Mesothelial cell of epicardium (in vitro differentiated cells): Measurements from ENCODE around the gene GNS. TPM values are rescaled to one million over a fixed set of nuclear protein-coding genes. Genes with fewer than 3 reads are reported as not detected.

Experiments used
- DNase-seq, 2 experiments: peaks; one replicate each; pipeline ENCODE4 v3.0.0; 2021; ENCODE audit warnings: low spot score in 2 of 2; ENCODE audit not compliant: unreplicated experiment in 2 of 2
- H3K27ac Mint-ChIP-seq: 2 replicates; pipeline ENCODE4 v1.8.0; 2021; ENCODE audit warnings: mixed read lengths
- H3K27me3 Mint-ChIP-seq: 2 replicates; pipeline ENCODE4 v1.8.0; 2021; ENCODE audit warnings: low read depth, mixed read lengths
- H3K36me3 Mint-ChIP-seq: 2 replicates; pipeline ENCODE4 v1.8.0; 2021; ENCODE audit warnings: mixed read lengths
- H3K4me1 Mint-ChIP-seq: 2 replicates; pipeline ENCODE4 v1.8.0; 2021; ENCODE audit warnings: mixed read lengths
- H3K4me3 Mint-ChIP-seq: 2 replicates; pipeline ENCODE4 v1.8.0; 2021; ENCODE audit warnings: mild to moderate bottlenecking, moderate library complexity, mixed read lengths
- H3K9me3 Mint-ChIP-seq: 2 replicates; pipeline ENCODE4 v1.8.0; 2021; ENCODE audit warnings: mixed read lengths
- CTCF ChIP-seq: fragments of 200-600 bp; sonication (generic); IDR thresholded peaks from one replicate; pipeline ENCODE4 v1.5.0; 2021; ENCODE audit warnings: antibody characterized with exemption; ENCODE audit not compliant: unreplicated experiment
- total RNA-seq: library from RNA; stranded (reverse); gene quantifications from 3 replicates; pipeline ENCODE4 v1.2.1, GENCODE V29; 2021

The GNS gene
- total RNA-seq, 1 donor from 2014 or later: 67.4 TPM

GRCh38 chr12:64714551-64714968, 44.6 kb downstream of the GNS start:
- Mint-ChIP-seq H3K36me3 (peaks cover 49% of the 10 kb centered on the region), H3K4me3 (no peak overlapping the region), H3K27ac (no peak overlapping the region), H3K9me3 (no peaks in the 10 kb centered on the region), H3K4me1 (no peaks in the 10 kb centered on the region), H3K27me3 (no peaks in the 10 kb centered on the region)
- TF ChIP-seq CTCF: no peak
- DNase-seq: no peak

DNA sequence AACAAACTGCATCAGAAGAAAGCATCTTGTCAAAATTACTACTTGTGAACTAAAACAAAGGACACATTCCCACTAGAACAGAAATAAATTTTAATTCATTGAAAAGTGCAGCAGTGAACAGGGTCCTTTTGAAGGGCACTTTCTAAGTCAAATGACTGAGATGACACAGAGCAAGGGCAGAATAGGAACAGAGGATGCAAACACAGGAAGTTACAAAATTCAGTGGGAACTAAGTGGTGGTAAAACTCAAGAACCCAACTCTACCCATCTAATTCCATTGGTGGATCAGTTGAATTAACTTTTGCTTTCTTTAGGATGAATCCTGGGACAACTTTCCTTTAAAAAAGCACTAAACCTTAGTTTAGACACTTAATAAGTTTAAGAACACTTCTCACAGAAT, 45.8 kb downstream of the GNS start:
- Mint-ChIP-seq H3K4me3 (no peak overlapping the region), H3K9me3 (no peaks in the 10 kb centered on the region), H3K27me3 (no peaks in the 10 kb centered on the region), H3K36me3 (peaks cover 44% of the 10 kb centered on the region), H3K27ac (no peak overlapping the region), H3K4me1 (no peaks in the 10 kb centered on the region)
- no peak for TF ChIP-seq CTCF
- DNase-seq: no peak

DNA sequence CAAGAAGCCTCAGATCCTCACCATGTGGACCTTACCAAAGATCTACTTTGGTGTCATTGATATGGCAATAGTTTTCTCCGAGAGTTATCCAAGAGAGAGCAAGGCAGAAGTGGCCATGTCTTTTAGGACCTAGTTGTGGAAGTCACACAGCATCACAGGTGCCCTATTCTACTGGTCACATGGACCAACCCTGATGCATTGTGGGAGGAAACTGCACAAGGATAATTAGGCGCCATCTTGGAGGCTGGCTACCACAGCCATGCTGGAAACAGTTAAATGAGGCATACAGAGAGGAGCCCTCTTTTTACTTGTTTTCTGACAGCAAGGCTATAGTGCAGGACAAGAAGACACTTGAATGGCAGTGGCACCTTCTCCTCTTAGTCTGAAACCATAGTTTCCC, 49.8 kb downstream of the GNS start:
- Mint-ChIP-seq H3K4me3 (no peak overlapping the region), H3K9me3 (no peaks in the 10 kb centered on the region), H3K27me3 (no peaks in the 10 kb centered on the region), H3K36me3 (peaks cover 15% of the 10 kb centered on the region), H3K4me1 (peaks cover 10% of the 10 kb centered on the region), H3K27ac (no peak overlapping the region)
- DNase-seq: no peak
- TF ChIP-seq CTCF: no peak

- peaks cover 10% of the 10 kb centered on the region for H3K4me1 Mint-ChIP-seq
- TF ChIP-seq CTCF: no peak
- H3K4me3 Mint-ChIP-seq: no peak overlapping the region
- no peaks in the 10 kb centered on the region for H3K9me3 Mint-ChIP-seq
- no peaks in the 10 kb centered on the region for H3K27me3 Mint-ChIP-seq
- H3K27ac Mint-ChIP-seq: no peak overlapping the region
- DNase-seq: no peak
- peaks cover 6% of the 10 kb centered on the region for H3K36me3 Mint-ChIP-seq
These were observed 51.3 kb downstream of the GNS start for GRCh38 chr12:64707926-64708325.

GRCh38 chr12:64707362-64707761, 51.8 kb downstream of the GNS start:
- TF ChIP-seq CTCF: no peak

GRCh38 chr12:64706857-64707256, 52.3 kb downstream of the GNS start:
- Mint-ChIP-seq H3K4me1 (peaks cover 10% of the 10 kb centered on the region), H3K4me3 (no peak overlapping the region), H3K36me3 (peaks cover 2% of the 10 kb centered on the region), H3K9me3 (no peaks in the 10 kb centered on the region), H3K27ac (no peak overlapping the region), H3K27me3 (no peaks in the 10 kb centered on the region)
- no peak for DNase-seq
- no peak for TF ChIP-seq CTCF

More at GRCh38 chr12:64707362-64707761, 51.8 kb downstream of the GNS start:
- H3K9me3 Mint-ChIP-seq: no peaks in the 10 kb centered on the region
- no peak overlapping the region for H3K4me3 Mint-ChIP-seq
- H3K36me3 Mint-ChIP-seq: peaks cover 4% of the 10 kb centered on the region
- H3K27ac Mint-ChIP-seq: no peak overlapping the region
- no peak for DNase-seq
- H3K4me1 Mint-ChIP-seq: peaks cover 10% of the 10 kb centered on the region
- no peaks in the 10 kb centered on the region for H3K27me3 Mint-ChIP-seq
